Fibroblast of peridontal ligament (primary cell): Measurements from ENCODE around the gene MEGF9.

Experiments
- DNase-seq: peaks from one replicate; pipeline ENCODE4 v3.0.0-alpha.2; 2010; ENCODE audit errors: extremely low read depth

Gene MEGF9

GRCh38 chr9:120705174-120705573 lies 9.1 kb downstream of the MEGF9 start:
- no peak for DNase-seq

DNA sequence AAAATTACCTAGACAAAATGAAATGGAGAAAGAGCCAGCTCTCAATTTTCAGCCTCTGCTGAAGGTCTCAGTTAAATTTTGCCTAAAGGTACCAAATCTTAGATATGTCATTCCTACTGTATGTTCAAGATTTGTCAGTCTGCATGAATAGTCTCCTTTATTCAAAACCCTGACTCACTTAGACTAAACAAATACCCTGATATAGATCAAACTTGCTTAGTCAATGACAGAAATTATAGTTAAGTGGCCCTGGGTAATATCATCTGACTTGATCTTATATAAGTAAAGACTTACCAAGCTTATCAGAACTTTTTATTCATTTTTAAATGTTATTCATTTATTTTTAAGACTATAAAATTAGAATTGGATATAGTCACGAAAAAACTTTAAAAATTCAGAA lies 12.2 kb downstream of the MEGF9 start:
- DNase-seq: no peak

DNA sequence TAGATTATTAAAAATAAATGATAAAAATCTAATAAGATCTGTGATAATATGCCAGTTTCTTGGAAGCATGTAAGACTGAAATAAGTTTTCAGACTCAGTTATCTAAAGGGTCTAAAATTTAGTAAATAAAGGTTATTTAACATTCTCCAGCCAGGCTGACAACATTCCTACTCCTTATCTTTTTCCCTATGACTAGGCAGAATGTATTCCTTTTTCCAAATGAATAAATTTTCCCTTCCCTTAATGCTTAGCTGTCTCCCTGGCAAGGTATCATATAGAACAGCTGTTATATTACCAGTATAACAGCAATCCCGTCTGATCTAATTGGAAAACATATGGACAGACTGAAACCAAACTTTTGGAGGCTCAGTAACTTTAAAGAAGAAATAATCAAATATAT lies 13.0 kb downstream of the MEGF9 start:
- no peak for DNase-seq

DNA sequence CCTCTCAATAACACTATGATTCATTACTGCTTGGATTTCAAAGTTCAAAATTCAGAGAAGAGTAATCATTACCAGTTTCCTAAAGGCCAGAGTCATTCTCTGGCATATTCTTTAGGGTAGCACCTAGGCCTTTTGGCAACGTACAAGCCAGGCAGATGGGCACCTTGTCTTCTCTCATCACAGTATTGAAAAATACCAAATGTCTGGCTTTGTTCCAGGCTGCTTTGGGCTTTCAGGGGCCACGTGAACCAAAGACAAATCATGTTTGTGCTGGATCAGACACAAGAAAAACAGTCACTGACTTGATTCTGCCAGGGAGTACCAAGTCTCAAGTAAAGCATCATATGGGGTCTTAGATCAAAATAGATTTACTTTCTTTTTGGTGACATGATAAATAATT lies 15.5 kb downstream of the MEGF9 start:
- peak; percentile 25 for DNase-seq

- DNase-seq: no peak
Observed at GRCh38 chr9:120697448-120697847, 16.8 kb downstream of the MEGF9 start.

GRCh38 chr9:120696551-120697230 lies 17.6 kb downstream of the MEGF9 start:
- DNase-seq: peak; percentile 12

DNA sequence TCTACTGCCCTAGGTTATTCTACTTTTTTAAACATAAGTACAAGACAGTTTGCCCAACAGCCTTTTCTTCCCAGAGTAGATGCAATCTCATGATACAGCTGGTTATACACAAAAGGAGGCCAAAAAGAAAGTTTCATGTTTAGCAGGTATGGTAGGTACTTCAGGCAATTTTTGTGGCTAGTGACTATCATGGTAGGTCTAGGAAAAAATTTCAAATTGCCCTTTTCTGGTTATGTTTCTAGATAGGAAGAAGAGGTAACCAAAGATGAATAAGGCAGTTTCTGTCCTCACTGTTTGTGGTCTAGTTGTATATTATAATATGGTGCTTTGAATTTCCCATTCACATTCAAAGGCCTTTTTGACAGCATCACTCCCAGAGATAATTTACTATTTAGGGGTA lies 19.7 kb downstream of the MEGF9 start:
- DNase-seq: no peak

DNA sequence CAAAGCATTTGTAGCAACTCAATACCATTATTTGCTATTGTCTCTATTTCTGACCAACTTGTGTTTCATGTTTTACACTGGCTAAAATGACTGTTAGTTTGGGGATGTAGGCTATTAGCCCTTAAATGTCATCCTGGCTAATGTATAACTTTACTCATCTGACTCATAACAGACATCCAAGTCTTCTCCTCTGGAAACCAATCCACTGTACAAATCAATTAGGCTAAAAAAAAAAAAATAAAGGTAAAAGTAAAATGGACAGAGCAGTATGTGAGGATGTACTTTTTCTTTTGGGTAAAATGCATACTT lies 20.6 kb downstream of the MEGF9 start:
- DNase-seq: no peak

- DNase-seq: peak; percentile 87
Observed at GRCh38 chr9:120692901-120693699, 21.2 kb downstream of the MEGF9 start.

DNA sequence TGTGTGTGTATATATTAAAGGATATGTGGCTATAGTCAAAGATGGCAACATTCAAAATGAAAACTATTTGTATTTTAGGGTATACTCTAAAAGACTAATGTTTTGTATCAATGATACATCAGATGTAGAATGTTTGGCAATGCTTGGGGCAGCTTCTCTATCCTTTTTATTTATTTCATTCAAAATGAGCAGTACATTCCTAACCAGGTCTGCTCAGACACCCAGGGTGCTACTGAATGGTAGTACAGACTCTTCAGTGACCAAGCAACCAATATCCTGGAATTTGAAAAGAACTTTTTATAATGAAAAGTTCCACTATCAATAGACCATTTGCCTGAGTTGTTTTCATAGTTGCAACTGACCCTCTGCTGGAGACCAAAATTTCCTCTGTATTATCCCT lies 23.9 kb downstream of the MEGF9 start:
- no peak for DNase-seq

DNA sequence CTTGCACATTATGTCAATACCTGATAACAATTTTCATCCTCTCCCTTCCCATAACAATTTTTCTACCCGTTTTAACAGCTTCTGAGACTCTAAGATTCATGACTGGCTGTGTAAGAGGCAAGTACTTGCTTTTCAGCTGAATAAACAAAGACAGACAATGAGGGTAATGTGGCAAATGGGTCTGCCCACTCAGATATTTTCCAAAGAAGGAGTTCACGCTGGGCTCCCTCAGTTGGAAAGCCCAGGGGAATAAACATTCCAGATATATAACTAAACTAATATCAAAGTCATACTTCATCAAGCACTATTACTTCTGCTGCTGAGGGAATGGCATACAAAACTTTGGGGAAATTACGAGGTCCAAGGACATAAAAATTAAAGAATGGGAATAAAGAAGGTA lies 24.4 kb downstream of the MEGF9 start:
- DNase-seq: peak; percentile 67

- DNase-seq: no peak
Observed at GRCh38 chr9:120688758-120689157, 25.5 kb downstream of the MEGF9 start.

DNA sequence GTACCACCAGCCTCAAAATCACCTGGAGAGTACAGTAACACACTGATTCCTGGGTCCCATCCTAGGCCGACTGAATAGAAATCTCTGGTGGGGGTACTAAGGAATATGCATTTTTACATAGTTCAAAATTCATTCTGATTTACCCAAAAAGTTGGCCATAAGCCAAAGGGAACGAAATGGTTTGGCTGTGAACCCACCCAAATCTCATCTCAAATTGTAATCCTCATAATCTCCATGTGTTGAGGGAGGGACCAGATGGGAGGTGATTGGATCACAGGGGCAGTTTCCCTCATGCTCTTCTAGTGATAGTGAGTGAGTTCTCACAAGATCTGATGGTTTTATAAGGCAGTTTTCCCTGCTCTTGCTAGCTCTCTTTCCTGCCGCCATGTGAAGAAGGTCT lies 31.1 kb downstream of the MEGF9 start:
- DNase-seq: no peak

DNA sequence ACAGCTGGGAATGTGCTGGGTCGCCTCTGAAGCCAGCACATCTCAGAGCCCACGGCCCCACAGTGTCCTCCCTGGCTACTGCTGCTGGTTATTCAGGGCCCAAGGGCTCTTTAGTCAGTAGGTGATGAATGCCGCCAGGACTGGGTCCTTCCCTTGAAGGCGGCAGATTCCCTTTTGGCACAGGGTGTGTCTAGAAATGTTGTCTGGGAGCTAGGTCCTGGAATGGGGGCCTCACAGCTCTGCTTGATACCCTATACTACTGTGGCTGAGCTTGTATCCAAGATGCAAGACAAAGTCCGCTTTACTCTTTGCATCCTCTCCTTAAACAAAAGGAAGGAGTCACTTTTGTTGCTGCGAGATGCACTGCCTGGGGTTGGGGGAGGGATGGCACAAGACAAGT lies 33.1 kb downstream of the MEGF9 start:
- no peak for DNase-seq

DNA sequence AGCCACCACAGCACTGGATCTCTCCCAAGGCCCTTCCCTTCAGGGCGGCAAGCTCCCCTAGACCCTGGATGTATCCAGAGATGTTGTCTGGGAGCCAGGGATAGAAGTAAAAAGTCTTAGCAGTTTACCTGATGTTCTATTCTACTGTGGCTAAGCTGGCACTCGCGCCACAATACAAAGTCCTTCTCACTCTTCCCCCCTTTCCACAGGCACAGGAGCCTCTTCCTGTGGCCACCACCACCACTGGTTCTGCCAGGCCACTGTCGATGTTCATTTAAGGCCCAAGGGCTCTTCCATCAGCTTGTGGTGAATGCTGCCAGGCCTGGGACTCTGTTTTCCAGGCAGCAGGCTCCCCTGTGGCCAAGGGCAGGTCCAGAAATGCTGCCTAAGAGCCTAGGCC lies 33.7 kb downstream of the MEGF9 start:
- DNase-seq: no peak

GRCh38 chr9:120680161-120680560 lies 34.1 kb downstream of the MEGF9 start:
- no peak for DNase-seq

GRCh38 chr9:120677965-120678364 lies 36.3 kb downstream of the MEGF9 start:
- no peak for DNase-seq

DNA sequence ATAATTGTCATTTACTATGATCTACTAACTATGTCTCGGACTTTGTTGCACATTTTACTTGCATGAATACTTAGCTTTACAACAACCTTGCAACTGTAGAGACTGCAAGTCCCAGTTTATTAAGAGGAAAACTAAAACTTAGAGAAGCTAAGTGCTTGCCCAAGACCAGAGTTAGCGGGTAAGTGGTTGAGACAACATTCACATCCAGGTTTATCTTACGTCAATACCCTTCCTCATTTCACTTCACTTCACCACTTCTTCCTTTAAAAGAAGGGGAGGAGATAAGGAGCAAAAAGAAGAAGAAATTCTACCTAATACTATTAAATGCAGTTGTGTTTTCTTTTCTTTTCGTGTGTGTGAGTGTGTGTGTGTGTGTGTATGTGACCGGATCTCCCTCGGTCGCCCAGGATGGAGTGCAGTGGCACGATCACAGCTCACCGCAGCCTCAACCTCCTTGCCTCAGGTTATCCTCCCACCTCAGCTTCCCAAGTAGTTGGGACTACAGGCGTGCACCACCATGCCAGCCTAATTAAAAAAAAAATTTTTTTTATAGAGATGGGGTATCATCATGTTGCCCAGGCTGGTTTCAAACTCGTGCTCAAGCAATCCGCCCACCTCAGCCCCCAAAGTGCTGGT lies 37.4 kb downstream of the MEGF9 start:
- DNase-seq: no peak

DNA sequence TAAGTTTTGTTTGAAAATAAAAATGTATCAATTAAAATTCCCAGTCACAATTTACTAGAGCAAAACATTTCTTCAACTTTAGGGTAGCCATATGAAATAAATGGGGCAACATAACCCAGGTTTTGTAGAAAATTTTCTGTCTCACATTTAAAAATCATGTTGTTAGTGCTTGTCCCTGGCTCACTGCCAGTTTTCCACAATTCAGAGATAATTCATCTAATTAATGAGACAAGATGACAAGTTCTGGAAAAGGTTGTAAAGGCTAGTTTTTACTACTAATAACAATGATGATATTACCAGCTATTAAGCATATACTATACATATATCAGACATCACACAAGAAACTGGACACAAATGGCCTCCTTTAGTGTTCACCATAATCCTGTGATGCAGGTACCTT lies 45.9 kb downstream of the MEGF9 start:
- no peak for DNase-seq

GRCh38 chr9:120663950-120664349 lies 50.3 kb downstream of the MEGF9 start:
- DNase-seq: no peak

GRCh38 chr9:120663380-120663779 lies 50.9 kb downstream of the MEGF9 start:
- DNase-seq: no peak

DNA sequence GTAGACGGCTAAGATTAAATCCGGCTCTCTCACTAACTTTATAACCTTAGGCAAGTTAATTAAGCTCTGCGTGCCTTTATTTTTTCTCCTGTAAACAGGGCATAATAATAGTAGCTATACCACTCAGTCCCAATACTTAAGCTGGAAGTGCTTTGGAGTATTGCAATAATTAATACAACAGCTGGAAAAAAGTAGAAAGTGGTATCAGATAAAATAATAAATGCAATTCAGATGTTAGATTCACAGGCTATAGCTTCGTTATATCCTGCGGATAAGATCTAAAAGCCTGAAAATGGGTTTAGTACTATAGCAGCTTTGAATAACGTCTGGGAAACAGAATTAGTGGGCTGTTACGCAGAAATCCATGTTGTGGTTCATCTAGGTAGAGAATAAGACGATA lies 51.8 kb downstream of the MEGF9 start:
- DNase-seq: no peak

DNA sequence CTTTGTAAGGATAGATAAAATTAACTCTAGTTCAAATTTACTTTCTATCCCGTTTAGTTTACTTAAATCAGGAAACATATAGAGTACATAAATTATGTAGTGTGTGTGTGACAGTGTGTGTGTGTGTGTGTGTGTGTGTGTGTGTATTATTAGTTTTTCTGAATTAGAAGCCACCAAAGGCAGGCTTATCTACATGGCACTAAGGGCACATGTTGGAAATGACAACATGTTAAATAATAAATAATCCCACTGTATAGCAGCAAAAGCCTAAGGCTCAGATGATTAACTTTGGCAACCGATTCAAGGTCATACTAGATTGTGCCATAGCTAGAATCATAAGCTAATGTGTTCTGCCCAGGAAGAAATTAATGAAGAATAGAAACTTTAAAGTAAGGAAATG lies 54.6 kb downstream of the MEGF9 start:
- no peak for DNase-seq
